Limb (tissue), 2 donors: ENCODE measurements around the gene KCNN3.

ENCODE experiments used
- DNase-seq, 2 donors: peaks; one replicate each; pipeline ENCODE4 v3.0.0-alpha.2; 2016; ENCODE audit errors: extremely low spot score in 2 of 2

Gene KCNN3

GRCh38 chr1:154772606-154773506 lies 97.2 kb downstream of the KCNN3 start:
- no peak for DNase-seq

DNA sequence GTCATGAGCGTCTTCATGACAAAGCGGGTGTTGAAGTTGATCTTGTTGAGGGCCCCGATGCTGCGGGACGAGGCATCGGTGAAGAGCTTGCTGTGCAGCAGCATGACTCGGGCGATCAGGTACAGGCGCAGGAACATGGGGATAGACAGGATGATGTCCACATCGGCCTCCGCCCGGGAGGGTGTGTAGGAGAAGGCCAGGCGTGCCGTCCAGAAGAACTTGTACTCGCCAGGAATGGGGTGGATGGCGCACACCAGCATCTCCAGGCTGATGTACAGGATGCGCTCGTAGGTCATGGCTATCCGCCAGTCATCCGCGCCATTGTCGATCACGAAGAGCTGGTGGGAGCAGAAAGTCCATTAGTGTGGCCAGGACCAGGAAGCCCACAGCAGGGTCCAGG lies 98.0 kb downstream of the KCNN3 start:
- no peak for DNase-seq

DNA sequence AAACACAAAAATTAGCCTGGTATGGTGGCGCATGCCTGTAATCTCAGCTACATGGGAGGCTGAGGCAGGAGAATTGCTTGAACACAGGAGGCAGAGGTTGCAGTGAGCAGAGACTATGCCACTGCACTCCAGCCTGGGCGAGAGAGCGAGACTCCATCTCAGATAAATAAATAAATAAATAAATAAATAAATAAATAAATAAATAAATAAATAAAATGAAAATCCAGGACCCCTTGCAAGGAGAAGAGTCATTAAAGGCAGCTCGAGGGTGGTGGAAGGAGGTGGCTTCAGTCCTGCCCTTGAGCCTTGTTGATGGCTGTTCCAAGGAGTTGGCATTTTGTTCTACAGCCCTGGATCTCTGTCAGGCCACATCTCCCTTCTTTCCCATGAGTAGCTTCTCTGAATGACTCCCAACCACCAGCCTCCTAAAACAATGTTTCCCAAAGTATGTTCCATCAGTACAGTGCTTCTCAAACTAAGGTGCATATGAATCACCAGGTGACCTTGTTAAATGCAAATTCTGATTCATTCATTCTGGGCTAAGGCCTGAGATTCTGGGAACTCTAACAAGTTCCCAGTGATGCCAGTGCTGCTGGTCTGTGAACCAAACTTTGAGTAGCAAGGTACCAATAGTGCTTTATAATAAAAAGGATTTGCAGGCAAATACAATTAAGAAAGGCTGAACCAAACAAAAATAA lies 99.0 kb downstream of the KCNN3 start:
- no peak for DNase-seq

DNA sequence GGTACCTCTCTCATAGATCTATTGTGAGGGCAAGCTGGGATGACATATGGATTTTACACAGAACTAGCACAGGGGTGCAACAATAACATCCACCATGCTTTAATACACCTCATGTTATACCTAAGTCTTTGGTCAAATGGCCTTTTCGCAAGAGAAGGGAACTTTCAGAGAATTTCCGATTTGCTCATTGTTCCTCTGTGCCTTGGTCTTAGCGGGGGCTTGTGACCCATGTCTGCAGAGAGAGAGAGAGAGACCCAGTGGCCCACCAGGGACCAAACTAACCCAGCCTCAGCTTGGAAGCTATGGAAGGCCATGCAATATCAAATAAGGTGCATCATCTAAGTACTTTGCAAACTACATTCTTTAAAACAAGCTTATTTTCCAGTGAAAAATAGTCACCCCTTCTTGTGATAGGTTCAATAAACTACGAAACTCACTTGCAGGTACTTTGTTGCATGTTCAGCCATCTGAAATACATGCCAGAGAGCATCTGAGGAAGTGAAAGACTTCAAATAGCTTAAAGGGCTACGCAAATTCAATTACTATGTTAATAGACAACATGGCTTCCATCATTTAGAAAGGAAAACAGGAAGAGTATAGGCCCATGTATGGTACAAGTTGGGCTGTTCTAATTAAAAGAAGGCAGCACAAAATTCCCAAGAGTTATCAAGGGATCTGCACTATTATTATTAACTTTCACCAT lies 100.7 kb downstream of the KCNN3 start:
- no peak for DNase-seq

- DNase-seq, result no peak
Measured at GRCh38 chr1:154768456-154769125, 101.5 kb downstream of the KCNN3 start.

GRCh38 chr1:154767315-154768240 lies 102.5 kb downstream of the KCNN3 start:
- DNase-seq, result peak; percentile 46 to 78

- DNase-seq, result no peak
Measured at GRCh38 chr1:154765970-154766369, 104.1 kb downstream of the KCNN3 start.

GRCh38 chr1:154764773-154765172 lies 105.3 kb downstream of the KCNN3 start:
- no peak for DNase-seq

DNA sequence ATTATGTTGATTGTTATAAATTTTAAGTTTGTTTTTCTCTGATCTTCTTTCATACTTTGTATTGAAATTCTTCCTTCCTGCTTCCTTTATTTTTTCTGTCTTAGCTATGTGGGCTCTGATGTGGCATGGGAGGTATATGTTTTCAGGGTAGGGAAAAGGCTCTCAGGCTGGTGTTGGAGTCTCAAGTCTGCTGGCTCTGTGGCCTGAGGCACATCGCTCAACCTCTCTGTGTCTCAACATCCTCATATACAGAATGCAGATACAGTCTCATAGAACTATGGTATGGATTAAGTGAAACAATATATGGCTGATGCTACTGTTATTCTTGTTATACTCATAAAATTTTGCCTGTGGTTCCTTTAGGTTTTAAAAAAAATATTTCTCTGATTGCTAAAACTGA lies 105.9 kb downstream of the KCNN3 start:
- DNase-seq, result no peak

GRCh38 chr1:154760469-154760933 lies 109.6 kb downstream of the KCNN3 start:
- peak in 1 of 2 donors; percentile 82 for DNase-seq

DNA sequence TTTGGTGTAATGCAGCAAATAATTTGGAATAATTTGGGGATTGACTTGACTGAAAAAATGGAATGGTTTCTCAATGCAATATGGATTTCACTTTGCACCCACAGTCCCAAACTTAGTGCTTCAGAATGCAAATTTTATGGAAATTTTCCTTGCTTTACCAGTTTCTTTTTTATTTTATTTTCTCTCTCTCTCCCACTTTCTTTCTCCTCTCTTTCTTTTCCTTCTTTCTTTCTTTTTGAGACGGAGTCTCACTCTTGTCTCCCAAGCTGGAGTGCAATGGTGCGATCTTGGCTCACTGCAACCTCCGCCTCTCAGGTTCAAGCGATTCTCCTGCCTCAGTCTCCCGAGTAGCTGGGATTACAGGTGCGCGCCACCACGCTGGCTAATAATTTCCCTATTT lies 110.3 kb downstream of the KCNN3 start:
- DNase-seq, result no peak

- DNase-seq, result no peak
Measured at GRCh38 chr1:154759196-154759595, 110.9 kb downstream of the KCNN3 start.

- no peak for DNase-seq
Measured at GRCh38 chr1:154758346-154758745, 111.7 kb downstream of the KCNN3 start.

GRCh38 chr1:154756793-154757548 lies 113.1 kb downstream of the KCNN3 start:
- DNase-seq, result no peak

DNA sequence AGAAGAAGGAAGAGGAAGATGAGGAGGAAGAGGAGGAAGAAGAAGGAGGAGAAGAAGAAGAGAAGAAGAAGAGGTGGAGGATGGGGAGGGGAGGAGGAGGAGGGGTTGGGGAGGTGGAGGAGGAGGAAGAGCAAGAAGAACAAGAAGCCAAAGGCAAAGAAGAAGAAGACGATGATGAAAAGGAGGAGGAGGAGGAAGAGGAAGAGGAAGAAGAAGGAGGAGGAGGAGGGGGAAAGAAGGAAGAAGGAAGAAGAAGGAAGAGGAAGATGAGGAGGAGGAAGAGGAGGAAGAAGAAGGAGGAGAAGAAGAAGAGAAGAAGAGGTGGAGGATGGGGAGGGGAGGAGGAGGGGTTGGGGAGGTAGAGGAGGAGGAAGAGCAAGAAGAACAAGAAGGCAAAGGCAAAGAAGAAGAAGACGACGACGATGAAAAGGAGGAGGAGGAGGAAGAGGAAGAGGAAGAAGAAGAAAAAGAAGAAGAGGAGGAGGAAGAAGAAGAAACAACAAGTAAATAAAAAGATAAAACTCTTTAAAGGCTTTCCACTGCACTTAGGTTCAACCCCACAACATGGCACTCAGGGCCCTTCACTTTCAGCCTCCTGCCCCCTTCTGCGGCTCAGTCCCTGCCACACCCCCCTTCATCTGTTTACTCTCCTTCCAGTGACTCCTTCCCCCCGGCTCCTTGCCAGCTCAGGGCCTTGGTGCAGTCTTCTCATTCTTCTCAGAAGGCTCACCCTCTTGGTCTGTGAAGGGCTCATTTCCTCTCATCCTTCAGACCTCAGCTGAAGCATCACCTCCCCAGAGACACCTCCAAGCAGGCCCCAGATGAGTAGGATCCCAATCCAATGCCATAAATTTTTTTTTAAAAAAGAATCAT lies 114.0 kb downstream of the KCNN3 start:
- no peak for DNase-seq

GRCh38 chr1:154753426-154753825 lies 116.7 kb downstream of the KCNN3 start:
- no peak for DNase-seq

GRCh38 chr1:154752273-154753030 lies 117.6 kb downstream of the KCNN3 start:
- peak in 1 of 2 donors; percentile 16 for DNase-seq

- peak in 1 of 2 donors; percentile 23 for DNase-seq
Measured at GRCh38 chr1:154751690-154752089, 118.4 kb downstream of the KCNN3 start.
